Measurements from ENCODE around the gene FAM107B. TPM values are rescaled to one million over a fixed set of nuclear protein-coding genes. Genes with fewer than 3 reads are reported as not detected.

FAM107B gene
- total RNA-seq, 1 donor from 2014 or later: 286 TPM

GRCh38 chr10:14548970-14549369, 225.7 kb downstream of the FAM107B start:
- Mint-ChIP-seq H3K4me3 (no peak overlapping the region), H3K4me1 (peaks cover 82% of the 10 kb centered on the region), H3K9me3 (no peaks in the 10 kb centered on the region), H3K27ac (no peak overlapping the region), H3K36me3 (ENCODE audit: low read depth) (peaks cover 81% of the 10 kb centered on the region), H3K27me3 (no peaks in the 10 kb centered on the region)
- ATAC-seq (ENCODE audit: low read depth) (no peak), DNase-seq (no peak)
- intact Hi-C loops (cut with micrococcal nuclease): no loop called here
- CTCF ChIA-PET: interaction anchor here (1.0 to 2.1 kb wide), 2 partner anchors 24 to 274 kb away, joined by 3 to 8 read pairs; no protein-coding TSS in a partner anchor
- POLR2A ChIA-PET: no interaction called here
- no peak for TF ChIP-seq CTCF (IDR thresholded peaks at IDR 0.05)

GRCh38 chr10:14548474-14548873, 226.2 kb downstream of the FAM107B start:
- CTCF ChIA-PET: interaction anchor here (1.0 to 2.1 kb wide), 2 partner anchors 24 to 275 kb away, joined by 3 to 8 read pairs; no protein-coding TSS in a partner anchor
- H3K36me3 Mint-ChIP-seq (ENCODE audit: low read depth): peaks cover 83% of the 10 kb centered on the region
- POLR2A ChIA-PET: no interaction called here
- no peak for TF ChIP-seq CTCF (IDR thresholded peaks at IDR 0.05)
- H3K9me3 Mint-ChIP-seq: no peaks in the 10 kb centered on the region
- DNase-seq (no peak), ATAC-seq (ENCODE audit: low read depth) (no peak)
- intact Hi-C loops (cut with micrococcal nuclease): no loop called here
- no peaks in the 10 kb centered on the region for H3K27me3 Mint-ChIP-seq
- H3K4me1 Mint-ChIP-seq: peaks cover 82% of the 10 kb centered on the region
- H3K4me3 Mint-ChIP-seq: no peak overlapping the region
- no peak overlapping the region for H3K27ac Mint-ChIP-seq

GRCh38 chr10:14547816-14548215, 226.9 kb downstream of the FAM107B start:
- Mint-ChIP-seq H3K9me3 (no peaks in the 10 kb centered on the region), H3K4me3 (no peak overlapping the region), H3K36me3 (ENCODE audit: low read depth) (peaks cover 79% of the 10 kb centered on the region), H3K4me1 (peaks cover 82% of the 10 kb centered on the region), H3K27ac (peak overlapping the region; percentile 74), H3K27me3 (no peaks in the 10 kb centered on the region)
- no peak for DNase-seq
- POLR2A ChIA-PET: no interaction called here
- TF ChIP-seq CTCF (IDR thresholded peaks at IDR 0.05): no peak
- intact Hi-C loops (cut with micrococcal nuclease): no loop called here
- ATAC-seq (ENCODE audit: low read depth): peak; percentile 26
- CTCF ChIA-PET: interaction anchor here (0.6 to 2.1 kb wide), 2 partner anchors 275 to 341 kb away, joined by 3 to 8 read pairs; no protein-coding TSS in a partner anchor

GRCh38 chr10:14545827-14546226, 228.9 kb downstream of the FAM107B start:
- H3K9me3 Mint-ChIP-seq: no peaks in the 10 kb centered on the region
- peak overlapping the region; percentile 16 for H3K27ac Mint-ChIP-seq
- H3K36me3 Mint-ChIP-seq (ENCODE audit: low read depth): peaks cover 78% of the 10 kb centered on the region
- H3K4me3 Mint-ChIP-seq: no peak overlapping the region
- TF ChIP-seq CTCF (IDR thresholded peaks at IDR 0.05): no peak
- CTCF ChIA-PET: interaction anchor here (2.0 kb wide), 1 partner anchor 9 kb away, joined by 7 read pairs; no protein-coding TSS in a partner anchor
- intact Hi-C loops (cut with micrococcal nuclease): no loop called here
- H3K4me1 Mint-ChIP-seq: peaks cover 75% of the 10 kb centered on the region
- no peaks in the 10 kb centered on the region for H3K27me3 Mint-ChIP-seq
- POLR2A ChIA-PET: interaction anchor here (0.7 kb wide), 1 partner anchor 22 kb away, joined by 3 read pairs; no protein-coding TSS in a partner anchor
- DNase-seq (no peak), ATAC-seq (ENCODE audit: low read depth) (no peak)

- Mint-ChIP-seq H3K9me3 (no peaks in the 10 kb centered on the region), H3K27me3 (no peaks in the 10 kb centered on the region), H3K27ac (peak overlapping the region; percentile 75), H3K4me1 (peaks cover 76% of the 10 kb centered on the region), H3K36me3 (ENCODE audit: low read depth) (peaks cover 76% of the 10 kb centered on the region), H3K4me3 (no peak overlapping the region)
- intact Hi-C loops (cut with micrococcal nuclease): no loop called here
- no peak for TF ChIP-seq CTCF (IDR thresholded peaks at IDR 0.05)
- ChIA-PET CTCF (interaction anchor here (0.5 to 2.5 kb wide), 7 partner anchors 13 to 347 kb away, joined by 3 to 16 read pairs (median 3); no protein-coding TSS in a partner anchor), POLR2A (interaction anchor here (0.8 to 1.3 kb wide), 3 partner anchors 10 to 279 kb away, joined by 3 to 7 read pairs (median 4); no protein-coding TSS in a partner anchor)
- ATAC-seq (ENCODE audit: low read depth) (no peak), DNase-seq (no peak)
Observed at GRCh38 chr10:14543904-14544210, 230.8 kb downstream of the FAM107B start.

All from activated B cell treated with CpG ODN at 0.5 μM for 24 hours (primary cell).